ENCODE measurements around the gene FKBP2.

FKBP2 gene

DNA sequence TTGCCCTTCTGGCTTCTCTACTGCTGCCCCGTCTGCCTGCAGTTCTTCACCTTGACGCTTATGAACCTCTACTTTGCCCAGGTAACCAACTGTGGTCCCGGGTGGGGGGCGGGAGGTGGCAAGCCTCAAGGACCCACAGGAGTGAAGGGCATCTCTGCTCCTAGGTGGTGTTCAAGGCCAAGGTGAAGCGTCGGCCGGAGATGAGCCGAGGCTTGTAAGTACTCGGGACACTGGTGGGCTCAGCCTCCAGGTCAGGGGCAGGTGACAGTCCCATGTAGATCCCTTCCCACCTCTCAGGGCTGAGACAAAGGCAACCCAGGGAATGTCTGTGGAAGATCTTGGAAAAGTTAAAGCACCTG, 45.9 kb downstream of the FKBP2 start:
- DNase-seq = no peak

DNA sequence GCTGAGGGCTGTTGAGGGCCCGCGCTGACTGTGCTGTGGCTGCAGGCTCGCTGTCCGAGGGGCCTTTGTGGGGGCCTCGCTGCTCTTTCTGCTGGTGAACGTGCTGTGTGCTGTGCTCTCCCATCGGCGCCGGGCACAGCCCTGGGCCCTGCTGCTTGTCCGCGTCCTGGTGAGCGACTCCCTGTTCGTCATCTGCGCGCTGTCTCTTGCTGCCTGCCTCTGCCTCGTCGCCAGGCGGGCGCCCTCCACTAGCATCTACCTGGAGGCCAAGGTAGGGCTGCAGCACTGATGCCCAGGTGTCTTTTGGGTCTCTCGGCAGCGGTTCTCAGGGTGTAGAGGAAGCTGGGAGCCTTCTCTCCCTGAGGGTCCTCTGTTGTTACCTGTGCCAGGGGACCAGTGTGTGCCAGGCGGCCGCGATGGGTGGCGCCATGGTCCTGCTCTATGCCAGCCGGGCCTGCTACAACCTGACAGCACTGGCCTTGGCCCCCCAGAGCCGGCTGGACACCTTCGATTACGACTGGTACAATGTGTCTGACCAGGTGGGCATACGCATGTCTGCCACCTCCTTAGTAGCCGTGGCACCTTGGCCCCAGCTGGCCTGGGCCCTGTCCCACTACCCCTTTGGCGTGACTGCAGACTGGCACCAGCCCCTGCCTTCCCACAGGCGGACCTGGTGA, 46.9 kb downstream of the FKBP2 start:
- DNase-seq = no peak

DNA sequence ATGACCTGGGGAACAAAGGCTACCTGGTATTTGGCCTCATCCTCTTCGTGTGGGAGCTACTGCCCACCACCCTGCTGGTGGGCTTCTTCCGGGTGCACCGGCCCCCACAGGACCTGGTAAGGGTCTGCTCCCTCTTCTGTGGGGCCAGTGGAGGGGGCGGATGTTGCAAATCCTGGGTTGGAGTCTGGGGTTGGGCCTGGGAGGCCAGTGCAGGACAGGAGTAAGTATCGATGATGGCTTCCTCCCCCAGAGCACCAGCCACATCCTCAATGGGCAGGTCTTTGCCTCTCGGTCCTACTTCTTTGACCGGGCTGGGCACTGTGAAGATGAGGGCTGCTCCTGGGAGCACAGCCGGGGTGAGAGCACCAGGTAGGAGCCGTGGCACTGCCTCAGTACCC, 47.5 kb downstream of the FKBP2 start:
- no peak for DNase-seq

DNA sequence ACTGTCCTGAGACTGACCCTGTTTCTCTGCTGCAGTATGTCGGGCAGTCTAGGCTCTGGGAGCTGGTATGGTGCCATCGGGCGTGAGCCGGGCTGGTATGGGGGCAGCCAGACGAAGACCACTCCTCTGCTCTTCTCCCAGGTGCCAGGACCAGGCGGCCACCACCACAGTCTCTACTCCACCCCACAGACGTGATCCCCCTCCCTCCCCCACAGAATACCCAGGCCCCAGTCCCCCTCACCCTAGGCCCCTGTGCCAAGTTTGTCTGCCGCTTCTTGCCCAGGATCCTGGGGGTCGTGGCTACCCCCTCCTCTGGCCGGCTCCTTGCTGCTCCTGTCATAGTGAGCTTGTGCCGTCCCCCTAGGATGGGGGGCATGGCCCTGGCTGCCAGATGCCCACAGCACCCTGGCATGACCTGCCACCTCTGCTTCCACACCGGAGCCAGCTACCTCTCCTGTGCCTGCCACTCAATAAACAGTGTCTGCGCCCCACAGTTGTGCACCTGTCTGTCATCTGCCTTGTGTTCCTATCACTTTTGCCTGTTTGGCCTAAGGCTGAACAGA, 48.2 kb downstream of the FKBP2 start:
- DNase-seq = no peak

DNA sequence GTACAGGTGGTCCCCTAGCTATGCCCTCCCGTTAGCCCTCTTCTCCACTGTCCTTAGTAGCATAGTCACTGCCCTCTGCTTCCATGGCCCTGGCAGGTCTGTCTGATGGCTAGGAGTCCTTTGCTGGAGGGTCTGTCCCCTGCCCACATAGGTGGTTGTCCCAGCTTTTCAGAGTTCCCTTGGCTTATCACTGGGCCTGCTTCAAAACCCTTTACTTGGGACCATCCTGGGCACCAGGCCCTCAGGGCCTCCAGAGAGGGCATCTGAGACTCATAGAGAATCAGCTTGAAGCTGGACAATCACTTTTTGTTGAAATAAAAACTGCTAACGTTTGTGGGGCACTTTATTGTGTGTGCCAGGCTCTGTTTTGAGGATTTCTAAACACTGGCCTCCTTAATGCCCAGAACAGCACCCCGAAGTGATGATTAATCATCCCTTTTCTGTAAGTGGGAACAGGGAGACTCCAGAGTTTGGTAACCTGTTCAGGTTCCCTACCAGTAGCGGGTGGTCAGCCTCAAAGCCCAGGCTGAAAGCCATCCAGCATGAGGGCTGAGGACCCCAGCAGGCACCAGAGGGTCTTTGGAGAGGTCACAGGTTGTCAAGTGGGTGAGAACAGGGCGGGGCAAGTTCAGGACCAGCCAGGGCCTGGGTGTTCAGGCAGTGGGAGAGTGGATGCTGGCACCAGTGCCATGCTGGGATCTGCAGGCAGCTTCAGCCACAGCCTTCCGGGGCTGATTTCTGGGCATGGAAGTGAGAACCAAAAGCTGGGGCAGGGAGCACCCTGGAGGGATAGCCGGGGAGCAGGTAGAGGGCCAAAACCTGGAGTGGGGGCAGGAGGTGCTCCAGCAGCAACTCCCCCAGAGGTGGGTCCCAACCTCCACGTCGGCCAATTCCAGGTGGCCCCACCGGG, 49.7 kb downstream of the FKBP2 start:
- no peak for DNase-seq

DNA sequence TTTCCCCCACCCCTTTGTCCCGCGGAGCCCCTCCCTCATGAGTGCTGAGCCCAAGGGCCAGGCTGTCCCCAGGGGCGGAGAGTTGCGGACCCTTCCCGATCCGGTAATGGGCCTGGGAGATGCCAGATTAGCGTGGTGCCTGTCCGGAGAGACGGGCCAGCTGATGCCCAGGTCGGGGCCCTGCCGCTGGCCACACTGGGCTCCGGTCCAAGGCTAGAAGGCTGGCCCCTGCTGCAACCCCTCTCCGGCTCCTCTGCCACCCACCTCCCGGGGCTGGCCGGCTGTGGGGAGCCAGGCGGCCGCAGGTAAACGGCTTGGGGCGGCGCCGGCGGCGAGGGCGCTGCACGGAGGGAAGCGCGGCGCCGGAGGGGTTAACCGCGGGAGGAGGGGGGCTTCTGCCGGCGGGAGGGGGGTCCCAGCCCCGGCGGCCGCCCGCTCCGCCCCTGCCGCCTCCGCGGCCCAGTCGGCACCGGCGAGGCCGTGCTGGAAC, 50.4 kb downstream of the FKBP2 start, which contains the start of gene KCNK4:
Gene KCNK4, plus strand, starts transcription at position 41 of the 490 bp plus-strand sequence. CDS start 1,717 bp downstream, outside the sequence.
- no peak for DNase-seq

DNA sequence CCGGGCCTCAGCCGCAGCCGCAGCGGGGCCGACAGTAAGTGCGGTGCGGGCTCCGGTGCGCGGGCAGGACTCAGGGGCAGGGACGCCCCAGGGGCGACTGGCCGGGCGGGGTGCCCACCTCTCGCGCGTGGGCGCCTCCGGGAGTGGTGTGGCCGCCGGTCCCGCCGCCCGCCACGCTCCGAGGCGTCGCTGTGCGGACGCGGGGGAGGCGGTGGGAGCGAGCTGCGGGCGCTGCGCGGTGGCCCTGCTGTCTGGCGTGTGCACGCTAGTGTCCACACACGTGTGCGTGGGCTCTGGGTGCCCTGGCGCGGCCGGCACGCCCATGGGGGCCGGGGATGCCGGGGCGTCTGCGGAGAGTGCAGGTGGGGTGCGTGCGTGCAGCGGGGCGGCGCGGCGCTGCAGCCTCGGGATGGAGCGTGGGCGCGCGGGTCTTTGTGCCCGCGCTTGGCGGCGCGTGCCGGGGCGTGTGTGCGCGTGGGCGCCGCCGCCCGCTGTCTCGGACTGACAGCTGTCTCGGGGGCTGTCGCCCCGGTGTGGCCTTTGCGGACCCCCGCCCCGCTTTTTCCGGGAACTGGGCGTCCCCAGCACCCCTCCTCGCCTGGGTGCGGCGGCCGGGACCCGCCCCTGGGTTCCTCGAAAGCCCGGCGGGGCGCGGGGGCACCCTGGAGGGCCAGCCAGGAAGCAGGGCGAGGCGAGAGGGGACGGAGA, 51.0 kb downstream of the FKBP2 start:
- no peak for DNase-seq

DNA sequence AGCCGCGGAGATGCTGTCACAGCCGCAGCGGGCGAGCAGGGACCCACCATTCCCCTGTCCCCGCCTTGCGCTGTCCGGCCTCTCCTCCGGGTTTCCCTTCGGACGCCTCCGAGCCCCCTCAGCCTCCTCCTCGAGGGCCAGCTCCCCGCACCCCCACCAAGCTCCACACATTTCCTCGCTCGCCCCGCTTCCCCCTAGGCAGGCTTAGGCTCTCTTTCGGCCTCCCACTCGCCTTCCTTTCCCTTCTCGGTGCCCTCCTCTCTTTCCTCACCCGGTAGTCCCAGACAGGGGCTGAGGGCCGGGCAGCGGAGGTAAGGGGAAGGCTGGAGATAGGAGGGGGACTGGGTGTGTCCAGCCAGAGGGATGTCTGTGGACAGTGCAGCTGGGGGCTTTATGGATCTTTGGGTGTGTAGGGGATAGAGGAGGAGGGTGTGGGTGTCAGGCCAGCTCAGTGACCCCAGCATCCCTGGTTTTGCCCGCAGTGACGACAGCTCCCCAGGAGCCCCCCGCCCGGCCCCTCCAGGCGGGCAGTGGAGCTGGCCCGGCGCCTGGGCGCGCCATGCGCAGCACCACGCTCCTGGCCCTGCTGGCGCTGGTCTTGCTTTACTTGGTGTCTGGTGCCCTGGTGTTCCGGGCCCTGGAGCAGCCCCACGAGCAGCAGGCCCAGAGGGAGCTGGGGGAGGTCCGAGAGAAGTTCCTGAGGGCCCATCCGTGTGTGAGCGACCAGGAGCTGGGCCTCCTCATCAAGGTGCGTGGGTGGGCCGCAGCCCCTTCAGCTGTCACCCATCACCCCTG, 51.8 kb downstream of the FKBP2 start:
- no peak for DNase-seq

Measured in DMS53 (cell line).